Effector memory CD8-positive, alpha-beta T cell (primary cell): ENCODE data around the gene ARHGEF26.

ENCODE experiments used
- ATAC-seq: fragments of 150-1000 bp; cut with Tn5 transposase; replicated peaks from 2 replicates; pipeline ENCODE4 v1.10.0; 2021; ENCODE audit warnings: mild to moderate bottlenecking, moderate library complexity
- DNase-seq, 3 experiments: peaks; one replicate each; pipeline ENCODE4 v3.0.0; 2021
- H3K27ac Mint-ChIP-seq, 2 donors: one replicate each; pipeline ENCODE4 v1.8.0; 2022; ENCODE audit warnings: mild to moderate bottlenecking in 2 of 2, mixed read lengths in 2 of 2, moderate library complexity in 2 of 2
- H3K27me3 Mint-ChIP-seq, 2 donors: one replicate each; pipeline ENCODE4 v1.8.0; 2022; ENCODE audit warnings: mixed read lengths in 2 of 2
- H3K36me3 Mint-ChIP-seq: one replicate; pipeline ENCODE4 v1.8.0; 2022; ENCODE audit warnings: mild to moderate bottlenecking, moderate library complexity, mixed read lengths; ENCODE audit not compliant: insufficient read depth
- H3K4me1 Mint-ChIP-seq, 2 donors: one replicate each; pipeline ENCODE4 v1.8.0; 2022; ENCODE audit warnings: low read depth in 2 of 2, mixed read lengths in 2 of 2
- H3K4me3 Mint-ChIP-seq, 2 donors: one replicate each; pipeline ENCODE4 v1.8.0; 2022; ENCODE audit warnings: mild to moderate bottlenecking in 2 of 2, mixed read lengths in 2 of 2, moderate library complexity in 2 of 2
- H3K9me3 Mint-ChIP-seq, 2 donors: one replicate each; pipeline ENCODE4 v1.8.0; 2022; ENCODE audit warnings: mixed read lengths in 2 of 2

Gene ARHGEF26

DNA sequence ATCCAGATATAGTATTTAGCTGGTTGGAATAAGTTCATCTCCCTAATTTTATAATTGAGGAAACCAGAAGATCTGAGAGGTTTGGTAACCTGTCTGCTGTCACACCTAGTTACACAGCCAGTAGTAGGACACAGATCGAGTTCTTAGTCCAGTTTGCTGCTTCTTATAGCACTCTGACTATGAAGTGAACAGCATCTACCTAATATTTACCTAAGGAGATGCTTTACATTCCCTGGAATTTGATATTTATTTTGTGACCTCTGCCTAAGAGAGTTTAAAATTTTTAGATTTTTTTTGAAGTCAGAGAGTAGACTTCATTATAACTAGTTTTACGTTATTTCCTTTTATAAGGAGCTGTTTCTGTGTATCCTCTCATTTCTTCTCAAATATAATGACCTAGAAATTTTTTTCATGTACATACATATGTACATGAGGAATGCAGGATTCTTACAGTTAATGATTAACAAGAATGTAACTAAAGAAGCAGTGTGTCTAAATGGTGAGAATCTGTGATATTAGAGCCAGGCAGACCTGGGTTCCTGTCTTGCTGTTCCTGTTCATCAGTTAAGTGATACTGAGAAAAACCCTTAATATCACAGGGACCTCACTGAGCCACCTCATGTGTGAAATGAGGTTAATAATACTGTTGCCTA is 4.3 kb downstream of the ARHGEF26 start:
- no peak overlapping the region for H3K4me3 Mint-ChIP-seq
- H3K27ac Mint-ChIP-seq = no peak overlapping the region
- H3K36me3 Mint-ChIP-seq = peaks cover 4% of the 10 kb centered on the region
- peaks cover 34 to 52% of the 10 kb centered on the region in 2 donors for H3K27me3 Mint-ChIP-seq
- DNase-seq = no peak
- ATAC-seq = no peak
- H3K9me3 Mint-ChIP-seq = no peaks in the 10 kb centered on the region
- peaks cover 16 to 26% of the 10 kb centered on the region in 2 donors for H3K4me1 Mint-ChIP-seq

DNA sequence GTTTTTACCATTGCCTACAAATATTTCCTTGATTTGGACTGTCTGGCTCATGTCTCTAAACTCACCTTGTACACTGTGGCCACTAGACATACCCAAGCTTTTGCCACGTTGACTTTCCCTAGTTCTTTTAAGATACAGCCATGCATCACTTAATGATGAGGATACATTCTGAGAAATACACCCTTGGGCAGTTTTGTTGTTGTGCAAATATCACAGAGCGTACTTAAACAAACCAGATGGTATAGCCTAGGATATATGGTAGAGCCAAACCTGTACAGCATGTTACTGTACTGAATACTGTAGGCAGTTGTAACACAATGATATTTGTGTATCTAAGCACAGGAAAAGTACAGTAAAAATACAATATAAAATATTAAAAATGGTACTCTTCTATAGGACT is 5.5 kb downstream of the ARHGEF26 start:
- Mint-ChIP-seq H3K27ac (no peak overlapping the region), H3K9me3 (no peaks in the 10 kb centered on the region), H3K36me3 (peaks cover 4% of the 10 kb centered on the region), H3K27me3 (peaks cover 23 to 50% of the 10 kb centered on the region in 2 donors), H3K4me3 (no peak overlapping the region), H3K4me1 (peaks cover 8 to 15% of the 10 kb centered on the region in 2 donors)
- no peak for ATAC-seq
- DNase-seq = no peak

DNA sequence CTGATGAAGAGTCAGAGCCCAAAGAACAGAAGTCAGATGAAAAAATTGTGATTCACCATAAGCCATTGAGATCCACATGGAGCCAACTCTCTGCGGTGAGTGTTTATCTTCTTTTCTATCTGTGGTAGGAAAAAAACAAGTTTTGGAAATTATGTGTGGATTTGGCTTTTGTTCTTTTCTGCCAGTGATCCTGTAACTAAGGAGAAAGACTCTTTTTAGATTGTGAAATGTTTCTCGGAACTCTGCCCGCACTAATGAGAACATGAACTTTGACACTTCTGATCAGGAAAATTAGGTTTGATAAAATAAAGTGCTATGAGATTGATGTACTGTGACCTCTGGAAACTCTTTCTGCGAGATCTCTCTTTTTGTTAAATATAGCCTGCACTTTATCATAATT is 8.4 kb downstream of the ARHGEF26 start:
- ATAC-seq (no peak), DNase-seq (no peak)
- Mint-ChIP-seq H3K27me3 (peaks cover 22 to 37% of the 10 kb centered on the region in 2 donors), H3K4me1 (no peaks in the 10 kb centered on the region), H3K27ac (no peak overlapping the region), H3K9me3 (no peaks in the 10 kb centered on the region), H3K4me3 (no peak overlapping the region), H3K36me3 (no peaks in the 10 kb centered on the region)

DNA sequence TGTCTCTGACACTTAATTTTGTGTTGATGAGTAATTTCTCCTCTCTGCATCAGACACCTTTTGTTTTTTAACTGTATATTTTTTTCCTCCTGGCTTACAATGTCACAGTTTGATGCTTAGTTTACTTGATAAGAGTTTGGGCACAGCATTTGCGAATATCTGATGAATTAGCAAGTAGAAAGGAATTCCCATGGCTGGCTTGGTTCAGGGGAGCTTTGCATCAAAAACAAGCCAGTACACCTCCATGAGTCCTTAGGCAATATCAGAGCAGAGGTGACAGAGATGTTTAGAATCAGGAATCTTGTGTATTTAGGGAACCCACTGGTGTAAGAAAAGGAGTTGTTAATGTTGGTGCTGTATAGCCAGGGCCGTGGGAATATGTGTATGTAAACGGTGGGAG is 9.3 kb downstream of the ARHGEF26 start:
- DNase-seq = no peak
- ATAC-seq = no peak
- Mint-ChIP-seq H3K4me1 (no peaks in the 10 kb centered on the region), H3K36me3 (no peaks in the 10 kb centered on the region), H3K9me3 (no peaks in the 10 kb centered on the region), H3K4me3 (no peak overlapping the region), H3K27me3 (peaks cover 18 to 39% of the 10 kb centered on the region in 2 donors), H3K27ac (no peak overlapping the region)

DNA sequence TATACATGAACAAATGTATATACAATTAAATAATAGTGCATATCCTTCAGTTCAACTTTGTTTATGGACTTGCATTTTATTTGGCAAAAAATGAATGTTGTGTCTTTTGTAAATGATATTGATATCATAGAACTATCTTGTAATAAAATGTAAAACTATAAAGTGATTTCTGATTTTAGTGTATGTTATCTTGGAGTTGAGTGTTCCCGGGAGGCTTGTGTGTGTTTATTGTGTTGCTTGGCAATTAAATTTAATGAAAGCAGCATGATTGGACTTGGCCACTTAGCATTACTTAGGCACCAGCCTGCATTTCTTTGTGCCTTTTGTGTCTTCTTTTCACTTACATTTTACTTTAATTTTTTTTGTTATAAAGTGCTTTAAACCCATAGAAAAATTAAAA is 10.6 kb downstream of the ARHGEF26 start:
- no peaks in the 10 kb centered on the region for H3K4me1 Mint-ChIP-seq
- H3K4me3 Mint-ChIP-seq = no peak overlapping the region
- peaks cover 18 to 39% of the 10 kb centered on the region in 2 donors for H3K27me3 Mint-ChIP-seq
- H3K36me3 Mint-ChIP-seq = no peaks in the 10 kb centered on the region
- ATAC-seq (no peak), DNase-seq (no peak)
- no peak overlapping the region for H3K27ac Mint-ChIP-seq
- H3K9me3 Mint-ChIP-seq = no peaks in the 10 kb centered on the region

DNA sequence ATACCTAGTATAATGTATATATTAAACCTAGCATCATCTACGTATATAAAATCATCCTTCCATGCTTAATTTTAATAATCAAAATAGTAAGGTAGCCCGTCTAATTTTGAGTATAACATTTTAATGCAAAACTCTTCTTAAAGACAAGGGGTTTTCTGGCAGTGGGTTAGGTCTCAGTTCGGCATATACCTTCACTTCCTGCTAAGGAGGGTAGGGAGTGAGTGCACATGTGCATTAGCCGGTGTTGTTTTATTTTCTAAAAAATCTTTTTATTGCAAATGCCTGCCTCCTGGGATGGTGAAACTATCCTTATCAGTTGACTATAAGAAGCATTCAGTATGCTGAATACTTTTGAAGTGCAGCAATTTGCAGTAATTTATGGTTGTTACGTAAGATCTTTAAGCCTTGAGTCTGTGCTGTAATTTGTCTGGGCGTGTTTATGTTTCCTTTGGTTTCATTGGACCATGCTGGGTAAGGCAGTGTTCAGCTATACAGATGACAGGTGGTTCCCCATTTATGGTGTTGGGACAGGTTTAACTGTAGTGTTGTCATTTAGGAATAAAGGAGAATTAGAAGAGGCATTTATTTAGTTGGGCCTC is 11.7 kb downstream of the ARHGEF26 start:
- H3K9me3 Mint-ChIP-seq = no peaks in the 10 kb centered on the region
- no peak for DNase-seq
- H3K4me1 Mint-ChIP-seq = no peaks in the 10 kb centered on the region
- no peak overlapping the region for H3K27ac Mint-ChIP-seq
- H3K27me3 Mint-ChIP-seq = peaks cover 18 to 39% of the 10 kb centered on the region in 2 donors
- no peak overlapping the region for H3K4me3 Mint-ChIP-seq
- no peaks in the 10 kb centered on the region for H3K36me3 Mint-ChIP-seq
- ATAC-seq = no peak

DNA sequence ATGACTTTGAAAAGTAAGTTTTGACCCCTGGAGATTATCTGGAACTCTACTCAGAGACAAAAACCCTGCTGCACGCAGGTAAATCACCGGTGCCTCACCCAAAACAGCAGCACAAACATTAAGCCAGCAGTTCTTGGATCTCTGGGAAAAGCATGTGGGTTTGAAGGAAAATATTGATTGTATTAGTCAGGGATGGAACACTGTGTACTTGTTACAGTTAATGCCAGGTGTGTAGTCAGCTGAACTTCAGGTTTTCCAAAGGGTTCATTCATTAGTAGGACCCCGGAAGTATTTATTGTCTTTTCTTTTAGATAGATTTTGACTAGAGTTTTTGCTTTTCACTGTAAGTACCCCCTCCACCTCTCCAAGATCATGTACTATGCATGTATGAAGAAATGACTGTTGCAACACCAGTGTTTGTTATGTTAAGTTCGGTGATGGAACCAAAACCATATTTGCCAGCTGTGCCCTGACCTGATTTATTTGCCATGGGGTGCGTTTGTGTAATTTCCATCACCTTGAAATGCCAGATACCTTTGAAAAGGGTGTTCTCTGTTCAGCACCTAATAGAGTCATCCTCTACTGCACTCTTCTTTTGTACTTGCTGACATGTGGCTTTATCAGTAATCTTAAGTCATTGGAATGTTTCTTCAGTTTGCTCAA is 14.5 kb downstream of the ARHGEF26 start:
- ATAC-seq (no peak), DNase-seq (no peak)
- Mint-ChIP-seq H3K9me3 (no peaks in the 10 kb centered on the region), H3K36me3 (no peaks in the 10 kb centered on the region), H3K4me3 (no peak overlapping the region), H3K4me1 (no peaks in the 10 kb centered on the region), H3K27ac (no peak overlapping the region), H3K27me3 (peaks cover 28 to 43% of the 10 kb centered on the region in 2 donors)

DNA sequence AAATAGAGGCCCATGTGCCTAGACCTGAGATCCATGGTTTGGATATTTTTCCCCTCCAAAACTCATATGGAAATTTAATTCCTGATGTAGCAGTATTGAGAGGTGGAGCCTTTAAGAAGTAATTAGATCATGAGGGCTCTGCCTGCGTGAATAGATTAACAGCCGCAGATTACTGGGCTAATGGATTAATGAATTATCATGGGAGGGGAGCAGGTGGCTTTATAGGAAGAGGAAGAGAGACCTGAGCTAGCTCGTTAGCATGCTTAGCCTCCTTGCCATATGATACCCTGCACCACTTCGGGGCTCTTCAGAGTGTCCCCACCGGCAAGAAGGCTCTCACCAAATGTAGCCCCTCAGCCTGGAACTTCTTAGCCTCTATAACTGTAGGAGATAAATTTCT is 15.8 kb downstream of the ARHGEF26 start:
- H3K4me3 Mint-ChIP-seq = no peak overlapping the region
- H3K27ac Mint-ChIP-seq = no peak overlapping the region
- no peaks in the 10 kb centered on the region for H3K9me3 Mint-ChIP-seq
- peaks cover 27 to 35% of the 10 kb centered on the region in 2 donors for H3K27me3 Mint-ChIP-seq
- ATAC-seq (no peak), DNase-seq (no peak)
- H3K4me1 Mint-ChIP-seq = no peaks in the 10 kb centered on the region
- no peaks in the 10 kb centered on the region for H3K36me3 Mint-ChIP-seq

DNA sequence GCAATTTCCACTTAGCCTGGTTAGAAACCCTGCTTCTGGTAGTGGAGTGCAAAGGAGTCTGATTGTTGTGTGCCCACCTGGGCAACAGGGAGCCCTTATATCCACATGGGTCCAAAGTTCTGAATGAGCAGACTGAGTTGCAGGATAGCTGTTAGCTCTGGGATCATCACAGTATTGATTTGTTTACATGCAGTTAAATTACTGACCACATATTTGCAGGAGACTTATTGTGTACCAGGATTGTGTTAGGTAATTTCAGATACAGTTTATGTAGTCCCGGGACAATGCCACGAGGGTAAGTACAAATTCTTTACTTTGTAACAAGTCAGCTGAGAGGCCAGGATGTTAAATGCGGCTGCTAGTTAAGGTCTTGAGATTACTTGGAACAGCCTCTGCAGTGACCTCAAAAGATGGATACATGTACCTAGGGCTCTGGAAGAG is 18.8 kb downstream of the ARHGEF26 start:
- no peak for DNase-seq
- ATAC-seq = no peak
- no peaks in the 10 kb centered on the region for H3K36me3 Mint-ChIP-seq
- H3K4me1 Mint-ChIP-seq = no peaks in the 10 kb centered on the region
- H3K4me3 Mint-ChIP-seq = no peak overlapping the region
- H3K9me3 Mint-ChIP-seq = no peaks in the 10 kb centered on the region
- H3K27me3 Mint-ChIP-seq = peaks cover 11 to 21% of the 10 kb centered on the region in 2 donors
- H3K27ac Mint-ChIP-seq = no peak overlapping the region

DNA sequence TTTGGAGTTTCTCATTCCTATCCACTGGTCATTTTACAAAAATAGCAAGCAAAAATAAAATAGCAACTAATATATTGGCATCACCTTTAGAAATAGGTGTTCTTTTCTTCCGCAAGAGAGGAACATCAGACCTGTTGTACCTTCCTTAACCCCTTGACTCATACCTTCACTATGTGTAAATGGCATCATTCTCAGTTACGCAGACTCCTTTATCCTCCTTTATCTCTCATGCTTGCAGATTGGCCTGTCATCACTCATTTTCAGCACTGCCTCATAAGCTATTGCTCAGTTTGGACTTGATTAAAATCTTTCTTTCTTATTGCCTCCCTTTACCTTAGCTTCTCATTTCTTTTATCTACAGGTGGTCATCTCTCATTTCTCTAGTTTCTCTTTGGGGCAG is 21.4 kb downstream of the ARHGEF26 start:
- Mint-ChIP-seq H3K9me3 (no peaks in the 10 kb centered on the region), H3K4me1 (no peaks in the 10 kb centered on the region), H3K4me3 (no peak overlapping the region), H3K36me3 (no peaks in the 10 kb centered on the region), H3K27me3 (peaks cover 16 to 21% of the 10 kb centered on the region in 2 donors), H3K27ac (no peak overlapping the region)
- ATAC-seq (no peak), DNase-seq (no peak)

DNA sequence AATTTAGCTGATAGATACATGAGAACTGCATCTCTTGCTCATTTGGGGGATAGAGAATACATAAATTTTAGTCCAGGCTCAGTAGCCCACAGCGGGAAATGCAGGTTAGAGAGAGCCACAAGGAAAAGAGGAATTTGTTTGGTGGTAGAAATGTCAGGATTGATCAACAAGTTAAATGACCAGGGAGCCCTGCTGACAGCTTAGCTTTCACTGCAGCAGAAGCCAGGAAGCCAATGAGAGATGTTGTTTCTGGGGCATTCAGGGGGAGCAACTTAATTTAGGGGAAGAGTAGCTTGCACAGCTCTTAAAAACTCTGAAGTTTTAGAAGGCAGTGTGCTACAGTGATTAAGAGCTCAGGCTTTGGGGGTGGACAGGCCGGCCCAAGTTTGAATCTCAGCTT is 22.7 kb downstream of the ARHGEF26 start:
- DNase-seq (no peak), ATAC-seq (no peak)
- Mint-ChIP-seq H3K27ac (no peak overlapping the region), H3K36me3 (no peaks in the 10 kb centered on the region), H3K27me3 (peaks cover 6 to 13% of the 10 kb centered on the region in 2 donors), H3K4me3 (no peak overlapping the region), H3K4me1 (no peaks in the 10 kb centered on the region), H3K9me3 (no peaks in the 10 kb centered on the region)

DNA sequence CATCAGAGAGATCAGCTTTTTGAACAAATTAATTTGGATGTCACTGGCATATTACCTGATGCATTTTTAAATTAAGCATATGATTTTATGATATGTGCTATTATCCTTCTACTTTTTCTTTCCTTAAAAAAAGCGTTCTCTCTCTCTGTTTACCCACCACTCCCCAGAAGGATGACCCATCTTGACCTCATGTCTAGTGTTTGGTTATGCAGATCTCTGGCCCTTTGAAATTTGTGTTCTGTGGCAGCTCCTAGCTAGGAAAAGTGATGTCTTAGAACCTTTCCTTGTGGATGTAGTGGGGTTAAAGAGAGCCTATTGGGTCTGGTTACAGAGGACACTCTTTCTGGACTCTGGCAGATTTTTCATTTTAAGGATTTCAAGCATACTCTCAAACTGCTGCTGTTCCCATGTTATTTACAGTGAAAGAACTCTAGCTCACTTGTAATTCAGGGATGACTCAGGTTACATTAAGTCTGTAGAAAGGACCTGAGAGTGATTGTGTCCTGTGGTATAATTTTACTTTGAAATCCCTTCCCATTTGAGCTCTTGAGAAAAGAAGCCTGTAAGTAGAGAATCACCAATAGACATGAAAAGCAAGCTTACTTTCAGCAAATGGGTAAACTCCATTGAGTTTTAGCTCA is 23.8 kb downstream of the ARHGEF26 start:
- Mint-ChIP-seq H3K27ac (no peak overlapping the region), H3K4me3 (no peak overlapping the region), H3K4me1 (no peaks in the 10 kb centered on the region), H3K27me3 (peaks cover 0 to 11% of the 10 kb centered on the region in 2 donors), H3K9me3 (no peaks in the 10 kb centered on the region), H3K36me3 (no peaks in the 10 kb centered on the region)
- ATAC-seq = no peak
- no peak for DNase-seq

DNA sequence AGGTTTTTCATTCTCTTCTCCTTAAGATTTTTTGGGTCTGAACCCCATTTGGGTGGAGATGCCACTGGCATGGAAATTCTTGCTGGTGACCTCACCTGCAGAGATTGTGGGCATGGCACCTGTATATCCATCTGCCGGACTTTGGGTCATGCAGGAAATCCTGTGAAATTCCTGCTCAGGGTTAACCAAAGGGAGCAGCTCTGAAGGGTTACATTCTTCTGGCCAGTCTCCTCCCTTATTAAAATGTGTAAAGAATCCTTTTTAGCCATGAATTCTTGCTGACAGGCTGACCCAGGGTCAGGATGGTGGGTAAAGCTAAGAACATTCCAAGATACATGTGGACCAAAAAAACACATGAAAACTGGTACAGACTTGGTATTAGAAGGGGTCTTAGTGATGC is 27.4 kb downstream of the ARHGEF26 start:
- Mint-ChIP-seq H3K36me3 (no peaks in the 10 kb centered on the region), H3K27me3 (peaks cover 6 to 17% of the 10 kb centered on the region in 2 donors), H3K4me3 (no peak overlapping the region), H3K27ac (no peak overlapping the region), H3K4me1 (no peaks in the 10 kb centered on the region), H3K9me3 (no peaks in the 10 kb centered on the region)
- ATAC-seq (no peak), DNase-seq (no peak)

DNA sequence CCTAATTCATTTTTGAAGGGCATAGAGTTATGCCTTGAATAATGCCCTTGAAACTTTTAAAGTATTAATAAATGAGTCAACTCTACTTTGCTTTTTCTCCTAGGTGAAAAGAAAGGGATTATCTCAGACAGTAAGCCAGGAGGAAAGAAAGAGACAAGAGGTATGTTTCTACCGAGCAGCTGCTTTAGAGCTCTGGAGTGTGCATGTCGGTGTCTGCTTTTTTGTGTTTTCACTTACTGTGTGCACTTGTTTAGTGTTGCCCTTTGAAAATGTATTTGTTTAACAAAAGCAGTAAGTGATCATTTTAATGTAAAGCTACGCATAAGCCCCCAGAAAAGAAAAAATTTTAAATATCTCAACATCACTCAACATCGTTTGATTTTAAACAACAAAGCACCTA is 28.1 kb downstream of the ARHGEF26 start:
- Mint-ChIP-seq H3K4me1 (no peaks in the 10 kb centered on the region), H3K4me3 (no peak overlapping the region), H3K27ac (no peak overlapping the region), H3K9me3 (no peaks in the 10 kb centered on the region), H3K36me3 (no peaks in the 10 kb centered on the region), H3K27me3 (peaks cover 6 to 17% of the 10 kb centered on the region in 2 donors)
- ATAC-seq = no peak
- DNase-seq = no peak
